ENCODE measurements around the gene CCP110.
A peak's percentile ranks its signal among the peaks of the same experiment; 100 is the strongest.

Gene CCP110

DNA sequence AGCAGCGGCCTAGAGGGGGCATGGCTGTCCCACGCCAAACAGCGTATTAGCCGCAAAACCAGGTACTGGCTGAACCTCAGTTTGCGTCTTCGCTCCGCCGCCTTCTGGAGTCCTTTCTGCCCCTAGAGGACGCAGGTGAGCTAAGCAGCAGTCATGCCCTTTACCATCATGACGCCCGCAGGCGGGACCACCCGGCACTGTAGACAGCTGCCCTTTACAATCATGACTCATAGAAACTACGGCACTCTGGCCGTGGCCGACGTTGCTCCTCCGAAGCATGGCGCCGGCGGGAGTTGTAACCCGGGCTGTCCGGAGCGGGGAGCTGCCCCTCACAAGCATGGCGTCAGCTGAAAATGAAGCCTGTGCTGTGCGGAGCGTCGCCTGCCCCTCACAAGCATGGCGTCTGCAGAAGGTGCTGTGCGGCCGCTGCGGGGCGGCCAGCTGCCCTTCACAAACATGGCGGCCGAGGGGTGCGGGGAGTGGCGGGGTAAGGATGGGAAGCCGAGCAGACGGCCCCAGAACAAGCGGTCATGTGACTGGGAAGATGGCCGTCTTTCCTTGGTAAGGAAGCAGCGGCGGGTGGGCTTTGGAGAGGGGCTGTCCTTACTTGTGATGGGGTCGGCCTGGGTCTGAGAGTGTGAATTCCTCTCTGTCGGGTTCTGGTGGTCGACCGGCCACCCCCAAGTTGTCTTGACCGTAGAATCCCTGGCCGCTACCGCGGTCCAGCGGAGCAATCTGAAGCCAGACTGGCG is 31.6 kb downstream of the CCP110 start, which contains the start of gene VPS35L:
TSS of gene VPS35L (plus strand) at position 518 of the 752 bp plus-strand sequence. CDS start at position 545, 27 bp downstream.
- DNase-seq = peak; percentile 98

DNA sequence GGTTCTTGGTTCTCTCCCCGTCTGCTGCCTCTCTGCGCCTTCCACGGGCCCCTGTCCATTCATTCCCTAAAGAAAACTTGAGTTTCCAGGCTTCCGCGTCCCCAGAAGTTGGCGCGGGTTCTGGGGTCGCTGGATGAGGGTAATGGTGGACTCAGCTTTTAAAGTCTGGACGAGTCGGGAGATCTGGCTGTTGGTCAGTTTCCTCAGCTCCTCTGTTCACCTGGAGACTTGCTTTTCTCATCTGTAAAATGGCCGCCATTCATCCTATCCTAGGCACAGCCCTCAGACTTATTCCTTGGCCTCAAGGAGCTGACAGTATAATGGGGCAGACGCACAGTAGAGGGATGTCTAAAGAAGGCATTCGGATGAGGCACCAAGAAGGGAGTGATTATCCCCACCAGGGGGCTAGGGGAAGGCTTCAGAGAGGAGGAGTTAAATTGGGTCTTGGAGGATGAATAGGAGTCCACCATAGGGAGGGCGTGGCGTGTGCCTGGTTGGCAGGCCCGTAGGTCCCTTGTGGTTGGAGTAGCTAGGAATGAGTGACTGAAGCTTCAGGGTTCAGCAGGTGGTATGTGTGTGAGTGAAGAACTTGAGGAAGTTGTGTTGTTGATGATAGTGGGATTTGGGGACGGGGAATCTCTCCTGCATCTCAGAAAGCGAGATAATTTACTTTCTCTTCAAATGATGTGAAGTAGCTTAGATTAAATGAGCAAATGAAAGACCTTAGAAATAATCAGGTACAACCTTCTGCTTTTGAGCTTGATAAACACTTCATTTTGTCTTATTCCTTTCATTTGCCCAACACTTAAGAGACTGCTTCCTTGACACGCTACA is 32.4 kb downstream of the CCP110 start:
- peak; percentile 49 for DNase-seq

DNA sequence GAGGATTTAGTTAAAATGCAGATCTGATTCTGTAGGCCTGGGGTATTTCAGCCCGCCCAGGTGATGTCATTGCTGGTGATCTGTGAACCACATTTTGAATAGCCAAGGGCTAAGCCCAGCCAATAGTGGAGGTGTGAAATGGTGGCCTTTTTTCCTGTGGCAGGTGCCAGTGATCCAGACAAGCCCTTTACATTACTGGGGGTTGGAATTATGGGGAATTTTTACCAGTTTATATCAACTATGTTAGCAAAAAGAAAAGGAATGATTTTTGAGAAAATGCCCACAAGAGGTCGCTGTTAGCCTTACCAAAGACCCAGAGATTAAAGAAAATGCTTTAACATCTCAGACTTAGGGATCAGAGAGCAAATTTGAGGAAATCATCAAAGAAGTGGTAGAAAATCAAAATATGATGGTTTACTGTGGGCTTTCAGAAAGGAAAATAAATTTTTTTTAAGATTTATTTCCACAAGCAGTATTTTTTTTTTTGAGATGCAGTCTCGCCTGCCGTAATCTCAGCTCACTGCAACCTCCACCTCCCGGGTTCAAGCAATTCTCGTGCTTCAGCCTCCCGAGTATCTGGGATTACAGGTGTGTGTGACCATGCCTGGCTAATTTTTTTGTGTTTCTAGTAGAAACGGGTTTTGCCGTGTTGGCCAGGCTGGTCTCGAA is 35.6 kb downstream of the CCP110 start:
- peak; percentile 57 for DNase-seq

DNA sequence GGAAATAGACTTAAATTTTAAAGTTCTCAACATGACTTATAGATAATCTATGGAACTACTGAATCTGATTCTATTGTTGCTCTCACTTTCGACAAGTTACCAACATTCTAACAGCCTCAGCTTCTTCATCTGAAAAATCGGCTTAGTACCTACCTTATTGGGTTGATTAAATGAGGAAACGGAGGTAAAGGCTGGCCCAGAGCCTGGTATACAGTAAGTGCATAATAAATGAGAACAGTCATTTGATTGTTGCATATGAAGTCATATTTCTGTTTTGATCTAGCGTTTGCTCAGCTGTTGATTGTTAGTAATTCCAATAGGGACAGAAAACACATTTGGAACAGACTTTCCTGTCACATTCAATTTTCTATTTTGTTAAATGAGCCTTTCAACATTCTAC is 36.3 kb downstream of the CCP110 start:
- DNase-seq = no peak

DNA sequence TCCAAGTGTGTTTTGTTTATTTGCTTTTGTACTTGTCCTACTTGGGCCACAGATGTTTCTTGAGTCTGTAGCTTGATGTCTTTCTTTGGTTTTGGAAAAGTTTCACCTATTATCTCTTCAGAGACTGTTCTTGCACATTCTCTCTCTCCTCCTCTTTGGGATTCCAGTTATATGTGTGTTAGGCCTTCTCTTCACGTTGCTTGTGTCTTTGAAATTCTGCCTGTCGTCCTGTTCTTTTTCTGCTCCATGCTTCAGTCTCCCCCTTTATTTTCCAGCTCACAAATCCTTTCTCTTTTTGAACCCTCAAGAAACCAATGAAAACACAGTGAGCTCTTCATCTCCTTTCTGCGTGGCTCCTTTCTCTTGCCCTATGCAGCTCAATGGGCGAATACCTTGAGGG is 39.6 kb downstream of the CCP110 start:
- DNase-seq = no peak

DNA sequence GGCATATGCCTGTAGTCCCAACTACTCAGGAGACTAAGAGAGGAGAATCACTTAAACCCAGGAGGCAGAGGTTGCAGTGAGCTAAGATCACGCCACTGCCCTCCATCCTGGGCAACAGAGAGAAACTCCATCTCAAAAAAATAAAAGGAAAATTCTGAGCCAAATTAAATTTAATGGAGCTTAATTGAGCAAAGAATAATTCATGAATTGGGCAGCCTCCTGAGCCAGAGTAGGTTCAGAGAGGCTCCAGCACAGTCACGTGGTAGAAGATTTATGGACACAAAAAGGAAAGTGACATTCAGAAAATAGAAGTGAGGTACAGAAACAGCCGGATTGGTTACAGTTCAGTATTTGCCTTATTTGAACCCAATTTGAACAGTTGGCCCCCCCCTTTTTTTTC is 42.6 kb downstream of the CCP110 start:
- no peak for DNase-seq

DNA sequence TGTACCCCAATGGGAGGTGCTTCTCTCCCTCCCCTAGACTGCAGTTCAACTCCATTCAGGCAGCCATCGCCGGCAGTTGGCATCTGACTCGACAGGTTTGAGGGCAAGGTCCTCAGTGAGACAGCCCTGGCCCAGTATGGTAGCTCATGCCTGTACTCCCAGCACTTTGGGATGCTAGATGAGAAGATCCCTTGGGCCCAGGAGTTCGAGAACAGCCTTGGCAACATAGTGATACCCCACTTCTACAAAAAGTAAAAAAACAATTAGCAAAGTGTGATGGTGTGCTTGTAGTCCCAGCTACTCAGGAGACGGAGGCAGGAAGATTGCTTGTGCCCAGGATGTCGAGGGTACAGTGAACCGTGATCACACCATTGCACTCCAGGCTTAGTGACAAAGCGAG is 43.8 kb downstream of the CCP110 start:
- no peak for DNase-seq

DNA sequence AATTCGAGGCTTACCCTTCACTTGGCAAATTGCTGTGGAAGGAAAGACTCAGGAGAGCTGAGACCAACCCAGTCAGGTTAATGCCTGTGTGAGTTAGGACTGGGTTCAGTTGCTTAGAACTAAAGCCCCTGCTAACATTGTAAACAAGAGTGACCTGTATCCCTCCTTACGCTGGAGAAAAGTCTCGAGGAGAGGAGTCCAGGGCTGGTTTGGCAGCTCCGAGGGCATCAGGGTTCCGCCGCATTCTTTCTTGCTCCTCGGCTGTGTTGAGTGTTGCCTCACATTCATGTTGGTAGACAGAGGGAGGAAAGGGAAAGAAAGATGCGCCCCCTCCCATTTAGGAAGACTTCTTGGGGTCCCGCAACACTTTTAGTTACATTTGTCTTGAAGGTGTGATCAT is 50.3 kb downstream of the CCP110 start:
- no peak for DNase-seq

DNA sequence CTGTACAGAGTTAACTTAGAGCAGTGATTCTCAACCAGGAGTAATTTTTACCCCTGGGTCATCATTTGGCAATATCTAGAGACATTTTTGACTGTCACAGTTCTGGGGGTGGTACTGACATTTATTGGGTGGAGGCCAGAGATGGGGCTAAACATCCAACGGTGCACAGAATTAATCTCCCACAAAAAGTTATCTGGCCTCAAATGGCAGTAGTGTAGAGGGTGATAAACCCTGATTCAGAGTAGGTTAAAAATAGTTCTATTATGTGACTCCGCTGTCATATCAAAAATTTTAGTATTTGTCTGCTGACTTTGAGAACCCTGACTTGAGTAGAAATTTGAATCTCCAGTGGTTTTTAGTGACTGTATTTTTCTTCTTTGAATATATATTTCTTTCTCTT is 50.9 kb downstream of the CCP110 start:
- DNase-seq = no peak

DNA sequence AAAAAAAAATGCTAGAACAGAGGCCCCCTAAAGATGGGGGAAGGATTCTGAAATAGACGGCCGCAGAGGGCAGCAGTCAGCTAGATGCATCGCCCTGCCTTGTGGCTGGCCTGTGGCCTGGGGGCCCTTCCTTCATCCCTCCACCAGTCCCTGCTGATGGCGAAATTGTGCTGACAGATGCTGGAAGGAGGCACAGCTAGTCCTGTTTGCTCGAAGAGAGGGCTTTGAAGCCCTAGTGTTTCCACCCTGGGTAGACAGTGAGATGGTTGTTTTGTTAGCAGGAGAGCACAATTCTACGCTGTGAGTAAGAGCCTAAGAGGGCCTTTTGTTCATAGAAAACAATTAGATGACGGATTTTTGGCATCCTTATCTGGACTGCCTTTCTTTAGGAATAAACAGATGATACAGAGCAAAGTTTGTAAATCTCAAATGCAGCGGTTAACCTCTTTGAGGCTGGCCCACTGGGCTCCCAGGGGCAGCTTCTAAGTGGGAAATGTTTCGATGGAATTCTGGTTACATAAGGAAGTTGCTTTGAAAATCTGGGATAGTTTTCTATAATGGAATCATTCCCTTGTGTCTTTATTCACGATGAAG is 54.7 kb downstream of the CCP110 start:
- no peak for DNase-seq

DNA sequence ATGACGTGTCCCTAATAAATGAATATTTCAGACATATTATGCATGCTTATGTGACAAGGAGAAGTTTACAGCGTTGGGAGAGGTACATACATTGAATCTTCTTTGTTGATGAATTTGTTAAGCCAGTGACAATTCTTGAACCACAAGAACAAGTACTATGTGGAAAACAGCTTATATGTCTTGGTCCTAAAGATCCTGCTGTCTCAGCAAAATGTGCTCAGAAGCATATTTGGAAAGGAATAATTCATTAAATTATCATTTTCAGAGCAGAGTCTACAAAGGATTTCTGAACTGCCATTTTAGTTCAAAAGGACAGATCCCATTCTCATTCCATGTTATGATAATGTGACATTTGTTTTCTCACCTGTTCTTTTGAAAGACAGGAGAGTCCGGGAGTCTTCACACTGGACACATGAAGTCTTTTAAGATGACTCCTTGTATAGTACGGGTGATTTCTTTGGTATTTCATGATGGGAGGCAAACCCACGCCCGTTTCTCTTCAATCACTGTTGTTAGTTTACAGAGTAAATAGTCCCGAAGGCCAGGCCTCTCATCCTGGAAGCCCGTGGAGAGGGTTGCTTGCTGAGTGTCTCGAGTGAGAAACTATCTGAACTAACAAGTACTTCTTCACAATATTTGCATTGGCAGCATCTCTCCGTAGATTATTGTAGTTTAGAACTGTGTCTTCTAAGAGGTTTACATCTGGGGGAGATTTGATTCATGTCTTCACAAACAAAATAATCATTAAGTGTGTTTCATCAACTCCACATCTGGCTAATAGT is 58.5 kb downstream of the CCP110 start:
- DNase-seq = no peak

DNA sequence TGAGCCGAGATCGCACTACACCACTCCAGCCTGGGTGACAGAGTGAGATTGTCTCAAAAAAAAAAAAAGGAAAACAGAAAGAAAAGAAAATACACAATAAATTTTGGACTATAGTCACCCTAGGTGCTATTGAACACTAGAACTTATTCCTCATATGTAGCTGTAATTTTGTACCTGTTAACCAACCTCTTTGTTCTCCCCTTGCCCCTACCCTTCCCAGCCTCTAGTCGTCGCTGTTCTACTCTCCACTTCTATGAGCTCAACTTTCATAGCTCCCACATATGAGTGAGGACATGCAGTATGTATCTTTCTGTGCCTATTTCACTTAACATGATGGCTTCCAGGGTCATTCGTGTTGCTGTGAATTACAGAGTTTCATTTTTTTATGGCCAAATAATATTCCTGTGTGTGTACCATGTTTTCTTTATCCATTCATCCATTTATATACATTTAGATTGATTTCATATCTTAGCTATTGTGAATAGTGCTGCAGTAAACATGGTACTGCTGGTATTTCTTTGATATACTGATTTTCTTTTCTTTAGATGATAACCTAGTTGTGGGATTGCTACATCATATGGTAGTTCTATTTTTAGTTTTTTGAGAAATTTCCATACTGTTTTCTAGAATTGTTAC is 60.0 kb downstream of the CCP110 start:
- DNase-seq = peak; percentile 39

DNA sequence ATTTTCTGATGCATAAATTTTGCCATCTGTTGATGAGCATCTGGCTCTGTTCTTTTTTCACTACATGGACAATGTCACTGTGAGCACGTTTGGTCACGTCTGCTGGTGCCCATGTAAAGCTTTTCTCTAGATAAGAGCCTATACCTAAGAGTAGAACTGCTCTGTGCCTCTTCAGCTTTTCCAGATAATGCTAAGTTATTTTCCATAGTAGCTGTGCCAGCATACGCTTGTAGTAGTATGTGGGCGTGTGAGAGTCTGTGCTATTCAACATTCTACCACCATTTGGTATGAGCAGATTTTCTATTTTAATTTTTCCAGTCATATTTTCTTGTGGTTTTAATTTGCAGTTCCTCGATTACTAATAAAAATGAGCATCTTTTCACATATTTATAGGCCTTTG is 64.9 kb downstream of the CCP110 start:
- no peak for DNase-seq

DNA sequence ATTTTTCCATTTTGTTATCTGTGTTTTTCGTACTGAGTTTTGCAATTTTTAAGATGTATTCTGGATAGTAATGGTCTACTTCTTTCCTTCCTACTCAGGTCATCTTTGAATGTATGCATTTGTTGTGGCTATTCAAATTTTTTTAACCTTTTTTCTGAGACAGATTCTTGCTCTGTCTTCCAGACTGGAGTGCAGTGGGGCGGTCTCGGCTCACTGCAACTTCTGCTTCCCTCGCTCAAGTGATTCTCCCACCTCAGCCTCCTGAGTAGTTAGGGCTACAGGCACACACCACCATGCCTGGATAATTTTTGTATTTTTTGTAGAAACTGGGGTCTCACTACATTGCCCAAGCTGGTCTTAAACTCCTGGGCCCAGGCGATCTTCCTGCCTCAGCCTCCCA is 65.4 kb downstream of the CCP110 start:
- no peak for DNase-seq

DNA sequence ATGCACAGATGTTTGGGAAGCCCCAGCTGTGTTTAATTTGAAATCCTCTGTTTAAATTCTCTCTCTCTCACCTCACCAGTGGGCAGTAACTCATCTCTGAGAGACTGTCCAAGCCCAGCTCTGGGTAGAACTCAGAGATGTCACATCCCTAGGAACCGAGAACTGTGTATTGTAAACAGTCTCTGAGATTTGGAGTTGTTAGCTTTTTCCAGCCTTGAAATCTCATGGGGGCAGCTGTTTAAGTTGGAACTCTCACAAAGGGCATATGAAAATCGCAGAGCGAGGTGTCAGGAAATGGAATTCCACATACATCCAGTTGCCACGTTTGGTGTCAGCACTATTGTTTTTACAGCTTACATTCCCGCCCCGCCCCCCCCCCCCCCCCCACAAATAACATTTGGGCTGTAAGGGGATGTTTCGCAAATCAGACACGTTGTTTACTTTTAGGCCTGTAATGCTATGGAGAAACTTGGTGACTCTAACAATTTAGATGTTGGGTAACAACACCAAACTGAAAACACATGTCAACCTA is 66.1 kb downstream of the CCP110 start:
- peak; percentile 82 for DNase-seq

DNA sequence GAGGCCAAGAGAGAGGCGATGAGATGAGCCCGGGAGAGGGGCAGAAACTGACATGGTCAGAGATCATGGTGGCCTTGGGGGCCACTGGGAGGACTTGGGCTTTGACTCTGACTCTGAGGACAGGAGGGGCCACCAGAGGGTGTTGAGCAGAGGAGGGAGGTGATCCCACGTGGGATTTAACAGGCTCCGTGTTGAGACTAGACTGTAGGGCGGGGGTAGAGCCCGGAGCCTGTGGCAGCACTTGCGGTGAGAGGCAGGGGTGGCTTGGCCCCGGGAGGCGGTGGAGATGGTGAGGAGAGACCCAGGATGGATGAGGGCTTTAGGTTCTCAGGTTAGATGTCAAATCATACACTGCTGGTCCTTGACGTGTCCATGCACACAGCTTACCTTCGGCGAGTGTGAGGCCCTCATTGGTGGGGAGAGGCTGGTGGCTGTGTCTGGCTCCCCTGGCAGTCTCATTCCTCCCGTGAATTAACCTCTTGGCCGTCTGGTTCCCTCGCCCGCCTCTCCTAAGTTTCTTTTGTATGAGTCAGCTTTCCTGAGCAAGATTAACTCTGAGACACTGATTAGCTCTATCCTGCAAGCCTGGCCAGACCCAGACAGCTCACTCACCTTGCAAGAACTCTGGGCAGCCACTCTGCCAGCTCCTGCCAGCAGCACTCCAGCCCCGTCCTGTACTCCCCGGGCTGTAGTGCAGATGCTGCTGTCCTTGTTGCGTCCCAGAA is 71.5 kb downstream of the CCP110 start:
- peak; percentile 67 for DNase-seq

DNA sequence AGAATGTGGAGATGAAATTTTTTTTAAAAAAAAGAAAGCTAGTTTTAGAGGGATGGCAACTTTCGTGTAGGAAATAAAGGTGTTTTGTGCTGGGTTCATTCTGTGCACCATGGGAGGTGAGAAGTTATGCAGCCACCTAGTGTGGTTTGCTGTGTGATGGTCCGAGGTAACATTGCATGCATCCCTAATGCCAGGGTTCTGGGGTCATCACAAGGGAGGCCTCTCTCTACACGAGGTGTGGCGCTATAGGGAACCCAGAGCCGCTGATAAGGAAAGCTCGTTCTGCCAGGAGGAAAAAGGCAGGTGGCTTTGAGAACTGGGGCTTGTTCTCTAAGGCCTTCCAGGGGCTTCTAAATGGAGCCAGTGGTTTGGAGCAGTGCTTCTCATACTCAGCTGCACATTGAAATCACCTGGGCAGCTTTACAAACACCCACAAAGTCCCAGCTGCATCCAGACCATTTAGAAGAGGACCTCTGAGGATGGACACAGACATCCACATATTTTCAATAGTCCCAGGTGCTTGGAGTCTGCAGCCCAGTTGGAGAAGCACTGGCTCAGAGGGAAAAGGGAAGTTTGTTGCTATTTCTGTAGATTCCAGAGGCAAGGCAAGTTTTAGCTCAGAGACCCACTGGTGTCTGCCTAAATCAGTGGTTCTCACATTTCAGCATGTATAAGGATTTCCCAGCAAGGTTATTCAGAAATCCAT is 75.2 kb downstream of the CCP110 start:
- no peak for DNase-seq

DNA sequence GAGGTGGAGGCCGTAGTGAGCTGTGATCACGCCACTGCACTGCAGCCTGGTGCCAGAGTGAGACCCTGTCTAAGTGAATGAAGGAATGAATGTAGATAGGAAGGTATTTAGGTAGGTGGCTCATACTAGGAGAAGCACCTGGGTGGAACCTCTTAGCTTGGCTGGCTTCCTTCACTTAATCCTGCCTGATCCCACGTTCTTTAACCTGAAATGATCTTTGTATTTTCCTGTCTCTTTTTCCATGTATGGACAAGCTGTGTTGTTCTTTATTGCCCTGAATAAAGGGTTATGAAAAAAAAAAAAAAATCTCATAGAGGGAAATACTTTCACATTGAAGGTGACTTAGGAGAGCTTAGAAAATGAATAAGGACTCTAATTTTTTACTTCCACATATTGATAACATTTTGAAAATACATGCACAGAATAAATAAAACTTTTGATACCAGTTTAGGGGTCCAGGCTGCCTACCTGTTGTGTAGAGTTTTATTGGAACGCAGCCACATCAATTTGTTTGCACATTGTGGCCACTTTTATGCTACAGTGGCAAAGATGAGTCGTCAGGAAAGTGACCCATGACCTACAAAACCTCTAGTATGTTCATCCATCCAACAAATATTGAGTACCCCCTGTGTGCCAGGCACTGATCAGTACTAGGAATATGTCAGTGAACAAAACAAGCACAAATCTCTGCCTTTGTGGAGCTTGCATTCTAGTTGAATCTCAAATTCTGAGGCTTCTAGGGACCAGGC is 76.4 kb downstream of the CCP110 start:
- DNase-seq = no peak
